Esophagus squamous epithelium (tissue), 4 donors: ENCODE measurements around the gene ATP6AP1.

Experiments used
- CTCF ChIP-seq, 6 experiments: fragments of 450-650 bp in 4 of 6; fragments of 200-600 bp in 2 of 6; sonication (generic) in 2 of 6; IDR thresholded peaks; one replicate each; pipeline ENCODE4 v1.5.1; 2016 to 2019; ENCODE audit warnings: antibody characterized with exemption in 6 of 6, mild to moderate bottlenecking in 4 of 6, moderate library complexity in 4 of 6
- POLR2A ChIP-seq, 4 donors: fragments of 450-650 bp; IDR thresholded peaks; one replicate each; pipeline ENCODE4 v1.6.1; 2017; ENCODE audit warnings: antibody characterized with exemption in 4 of 4, mild to moderate bottlenecking in 4 of 4, moderate library complexity in 3 of 4

- TF ChIP-seq POLR2A (IDR thresholded peaks at IDR 0.05) (no peak), CTCF (IDR thresholded peaks at IDR 0.05) (no peak)
Observed at GRCh38 chrX:154441984-154442707, 13.7 kb downstream of the ATP6AP1 start.
